ENCODE measurements around the gene NUP35. TPM values are rescaled to one million over a fixed set of nuclear protein-coding genes. Genes with fewer than 3 reads are reported as not detected.

Gene NUP35
- 10 to 100 TPM in 1 of 4 donors, 1 to 10 TPM in 2, under 1 TPM in 1; 0.75 to 29.1 (median 8.0) TPM for total RNA-seq

GRCh38 chr2:183124222-183124956 lies at the start of gene NUP35:
Gene NUP35 (plus strand): TSS chr2:183124443. CDS start chr2:183124458, 15 bp downstream.
- Histone ChIP-seq H3K4me3 (peak within 1 kb of the TSS; percentile 69 to 80 (median 72)), H3K4me1 (peaks cover 7 to 21% (median 13%) of the 10 kb centered on the region in 4 donors), H3K36me3 (peaks cover 0 to 6% (median 0%) of the 10 kb centered on the region in 4 donors), H3K27me3 (no peaks in the 10 kb centered on the region), H3K27ac (peak within 1 kb of the TSS; percentile 89 to 95 (median 93)), H3K9me3 (no peaks in the 10 kb centered on the region)
- WGBS, 2 donors (ENCODE audit: low coverage in 1 of 2) = 0% methylated on average over 40 of the region's 43 CpGs; no CpG with 5 or more reads in 1 of the 2 donors
- DNase-seq = peak; percentile 89
- intact Hi-C loops (cut with DNase I; ENCODE audit: low total_unique reads) = no loop called here
- TF ChIP-seq EP300 (IDR thresholded peaks at IDR 0.05; ENCODE audit: low read depth) = no peak
- TF ChIP-seq POLR2AphosphoS5 (IDR thresholded peaks at IDR 0.05) = peak; percentile 33 to 57 (median 37)
- in situ Hi-C loops (cut with MboI; ENCODE audit: low pct_ligation_motif_present in 1 of 4, low pct_unique_long_range_greater_than_20kb in 1 of 4, low sequenced_read_pairs in 3 of 4) = no loop called here

GRCh38 chr2:183078163-183078463 lies 46.1 kb upstream of the NUP35 start:
- Histone ChIP-seq H3K9me3 (no peaks in the 10 kb centered on the region), H3K4me3 (peak overlapping the region; percentile 4 to 71 (median 50)), H3K27me3 (no peaks in the 10 kb centered on the region), H3K27ac (peak overlapping the region; percentile 85 to 89 (median 89)), H3K4me1 (peaks cover 0 to 13% (median 9%) of the 10 kb centered on the region in 4 donors), H3K36me3 (no peaks in the 10 kb centered on the region)
- TF ChIP-seq POLR2AphosphoS5 (IDR thresholded peaks at IDR 0.05) (no peak), POLR2A (IDR thresholded peaks at IDR 0.05) (no peak), CTCF (IDR thresholded peaks at IDR 0.05) (no peak), EP300 (IDR thresholded peaks at IDR 0.05; ENCODE audit: low read depth) (no peak)
- 3 to 6% methylated on average over 4 to 8 of the region's 8 CpGs for WGBS, 2 donors (ENCODE audit: low coverage in 1 of 2)
- no peak for DNase-seq
- in situ Hi-C loops (cut with MboI; ENCODE audit: low pct_ligation_motif_present in 1 of 4, low pct_unique_long_range_greater_than_20kb in 1 of 4, low sequenced_read_pairs in 3 of 4) (no loop called here), intact Hi-C loops (cut with DNase I; ENCODE audit: low total_unique reads) (no loop called here)

GRCh38 chr2:183078464-183079138 lies 45.6 kb upstream of the NUP35 start, which contains the start of gene DUSP19:
Gene DUSP19 (plus strand): TSS chr2:183078747. CDS start chr2:183078934, 187 bp downstream.
- in situ Hi-C loops (cut with MboI; ENCODE audit: low pct_ligation_motif_present in 1 of 4, low pct_unique_long_range_greater_than_20kb in 1 of 4, low sequenced_read_pairs in 3 of 4) = no loop called here
- H3K4me1 ChIP-seq = peaks cover 0 to 13% (median 9%) of the 10 kb centered on the region in 4 donors
- peak within 1 kb of the TSS; percentile 85 to 89 (median 89) for H3K27ac ChIP-seq
- intact Hi-C loops (cut with DNase I; ENCODE audit: low total_unique reads) = no loop called here
- DNase-seq = peak; percentile 96
- H3K36me3 ChIP-seq = no peaks in the 10 kb centered on the region
- WGBS, 2 donors (ENCODE audit: low coverage in 1 of 2) = 1% methylated on average over 13 to 20 of the region's 20 CpGs
- H3K4me3 ChIP-seq = peak within 1 kb of the TSS; percentile 23 to 71 (median 50)
- TF ChIP-seq CTCF (IDR thresholded peaks at IDR 0.05) (no peak), POLR2A (IDR thresholded peaks at IDR 0.05) (peak; percentile 56), EP300 (IDR thresholded peaks at IDR 0.05; ENCODE audit: low read depth) (no peak), POLR2AphosphoS5 (IDR thresholded peaks at IDR 0.05) (peak; percentile 87 to 90 (median 87))
- no peaks in the 10 kb centered on the region for H3K9me3 ChIP-seq
- H3K27me3 ChIP-seq = no peaks in the 10 kb centered on the region

- intact Hi-C loops (cut with DNase I; ENCODE audit: low total_unique reads) = no loop called here
- Histone ChIP-seq H3K36me3 (no peaks in the 10 kb centered on the region), H3K27ac (peak overlapping the region; percentile 85 to 89 (median 89)), H3K27me3 (no peaks in the 10 kb centered on the region), H3K9me3 (no peaks in the 10 kb centered on the region), H3K4me3 (peak overlapping the region; percentile 23 to 71 (median 50)), H3K4me1 (peaks cover 0 to 13% (median 9%) of the 10 kb centered on the region in 4 donors)
- WGBS, 2 donors (ENCODE audit: low coverage in 1 of 2) = 16 to 23% methylated on average over 12 to 13 of the region's 13 CpGs
- in situ Hi-C loops (cut with MboI; ENCODE audit: low pct_ligation_motif_present in 1 of 4, low pct_unique_long_range_greater_than_20kb in 1 of 4, low sequenced_read_pairs in 3 of 4) = no loop called here
- no peak for DNase-seq
- TF ChIP-seq EP300 (IDR thresholded peaks at IDR 0.05; ENCODE audit: low read depth) = no peak
- TF ChIP-seq POLR2A (IDR thresholded peaks at IDR 0.05) = no peak
- TF ChIP-seq CTCF (IDR thresholded peaks at IDR 0.05) = no peak
- TF ChIP-seq POLR2AphosphoS5 (IDR thresholded peaks at IDR 0.05) = no peak
Measured at GRCh38 chr2:183079139-183079775, 45.0 kb upstream of the NUP35 start.

All from transverse colon (tissue), 4 donors.